Ascending aorta (tissue), 2 donors: ENCODE measurements around the gene SRPK2. TPM values are rescaled to one million over a fixed set of nuclear protein-coding genes. Genes with fewer than 3 reads are reported as not detected.

ENCODE experiments used
- DNase-seq, 2 donors: peaks; one replicate each; pipeline ENCODE4 v3.0.0-alpha.2; 2019; ENCODE audit warnings: low spot score in 2 of 2
- H3K27ac ChIP-seq, 2 donors: fragments of 200-600 bp; sonication (generic); one replicate each; pipeline ENCODE4 v1.5.1; 2016 to 2017; ENCODE audit warnings: mild to moderate bottlenecking in 1 of 2
- H3K27me3 ChIP-seq: fragments of 200-600 bp; sonication (generic); one replicate; pipeline ENCODE4 v1.5.1; 2017
- H3K36me3 ChIP-seq, 2 donors: fragments of 200-600 bp; sonication (generic); one replicate each; pipeline ENCODE4 v1.5.1; 2016
- H3K4me1 ChIP-seq, 2 donors: fragments of 200-600 bp; sonication (generic); one replicate each; pipeline ENCODE4 v1.5.1; 2016 to 2017; ENCODE audit warnings: mild to moderate bottlenecking in 1 of 2
- H3K4me3 ChIP-seq, 2 donors: fragments of 200-600 bp; sonication (generic); one replicate each; pipeline ENCODE4 v1.5.1; 2016 to 2017; ENCODE audit warnings: mild to moderate bottlenecking in 1 of 2
- H3K9me3 ChIP-seq, 2 donors: fragments of 200-600 bp; sonication (generic); one replicate each; pipeline ENCODE4 v1.5.1; 2016
- intact Hi-C: fragments of 100-400 bp; cut with DNase I; formaldehyde crosslinking; loops from one replicate; pipeline ENCODE4 v1.15.1; 2023
- total RNA-seq: library from RNA; depleted of rRNA; stranded (reverse); fragments of >200 nt; gene quantifications from one replicate; pipeline ENCODE4 v1.1.0, GENCODE V29; 2016
- TF ChIP-seq, protein P1 (sequence below), 3 experiments: fragments of 200-600 bp in 2 of 3; fragments of 450-650 bp in 1 of 3; sonication (generic) in 2 of 3; IDR thresholded peaks; one replicate each; pipeline ENCODE4 v1.5.1; 2016 to 2019; ENCODE audit warnings: antibody characterized with exemption in 3 of 3, mild to moderate bottlenecking in 1 of 3, moderate library complexity in 1 of 3

Gene SRPK2
- total RNA-seq, 1 donor from 2014 or later, result 26.2 TPM

- TF ChIP-seq, protein P1, sequence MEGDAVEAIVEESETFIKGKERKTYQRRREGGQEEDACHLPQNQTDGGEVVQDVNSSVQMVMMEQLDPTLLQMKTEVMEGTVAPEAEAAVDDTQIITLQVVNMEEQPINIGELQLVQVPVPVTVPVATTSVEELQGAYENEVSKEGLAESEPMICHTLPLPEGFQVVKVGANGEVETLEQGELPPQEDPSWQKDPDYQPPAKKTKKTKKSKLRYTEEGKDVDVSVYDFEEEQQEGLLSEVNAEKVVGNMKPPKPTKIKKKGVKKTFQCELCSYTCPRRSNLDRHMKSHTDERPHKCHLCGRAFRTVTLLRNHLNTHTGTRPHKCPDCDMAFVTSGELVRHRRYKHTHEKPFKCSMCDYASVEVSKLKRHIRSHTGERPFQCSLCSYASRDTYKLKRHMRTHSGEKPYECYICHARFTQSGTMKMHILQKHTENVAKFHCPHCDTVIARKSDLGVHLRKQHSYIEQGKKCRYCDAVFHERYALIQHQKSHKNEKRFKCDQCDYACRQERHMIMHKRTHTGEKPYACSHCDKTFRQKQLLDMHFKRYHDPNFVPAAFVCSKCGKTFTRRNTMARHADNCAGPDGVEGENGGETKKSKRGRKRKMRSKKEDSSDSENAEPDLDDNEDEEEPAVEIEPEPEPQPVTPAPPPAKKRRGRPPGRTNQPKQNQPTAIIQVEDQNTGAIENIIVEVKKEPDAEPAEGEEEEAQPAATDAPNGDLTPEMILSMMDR (IDR thresholded peaks at IDR 0.05), result no peak
- H3K27ac ChIP-seq, result no peak overlapping the region
- intact Hi-C loops, result no loop called here
- peaks cover 25 to 26% of the 10 kb centered on the region in 2 donors for H3K36me3 ChIP-seq
- DNase-seq, result no peak
- no peaks in the 10 kb centered on the region for H3K4me1 ChIP-seq
- H3K4me3 ChIP-seq, result no peak overlapping the region
- no peaks in the 10 kb centered on the region for H3K9me3 ChIP-seq
- no peaks in the 10 kb centered on the region for H3K27me3 ChIP-seq
Observed at GRCh38 chr7:105164751-105165150, 224.0 kb downstream of the SRPK2 start.

GRCh38 chr7:105163718-105164117, 225.0 kb downstream of the SRPK2 start:
- peaks cover 25 to 26% of the 10 kb centered on the region in 2 donors for H3K36me3 ChIP-seq
- no peaks in the 10 kb centered on the region for H3K27me3 ChIP-seq
- intact Hi-C loops, result no loop called here
- H3K9me3 ChIP-seq, result no peaks in the 10 kb centered on the region
- no peak for DNase-seq
- no peaks in the 10 kb centered on the region for H3K4me1 ChIP-seq
- H3K27ac ChIP-seq, result no peak overlapping the region
- TF ChIP-seq, protein P1 (IDR thresholded peaks at IDR 0.05), result no peak
- no peak overlapping the region for H3K4me3 ChIP-seq

GRCh38 chr7:105161366-105161765, 227.4 kb downstream of the SRPK2 start:
- TF ChIP-seq, protein P1 (IDR thresholded peaks at IDR 0.05), result no peak
- no peaks in the 10 kb centered on the region for H3K9me3 ChIP-seq
- intact Hi-C loops, result no loop called here
- H3K4me1 ChIP-seq, result no peaks in the 10 kb centered on the region
- DNase-seq, result no peak
- H3K27me3 ChIP-seq, result no peaks in the 10 kb centered on the region
- H3K27ac ChIP-seq, result no peak overlapping the region
- H3K36me3 ChIP-seq, result peaks cover 10 to 14% of the 10 kb centered on the region in 2 donors
- H3K4me3 ChIP-seq, result no peak overlapping the region

GRCh38 chr7:105157278-105157677, 231.4 kb downstream of the SRPK2 start:
- Histone ChIP-seq H3K9me3 (no peaks in the 10 kb centered on the region), H3K4me3 (no peak overlapping the region), H3K4me1 (no peaks in the 10 kb centered on the region), H3K27me3 (no peaks in the 10 kb centered on the region), H3K27ac (no peak overlapping the region), H3K36me3 (no peaks in the 10 kb centered on the region)
- intact Hi-C loops, result no loop called here
- TF ChIP-seq, protein P1 (IDR thresholded peaks at IDR 0.05), result no peak
- no peak for DNase-seq

GRCh38 chr7:105156731-105157130, 232.0 kb downstream of the SRPK2 start:
- Histone ChIP-seq H3K36me3 (no peaks in the 10 kb centered on the region), H3K9me3 (no peaks in the 10 kb centered on the region), H3K27me3 (no peaks in the 10 kb centered on the region), H3K4me3 (no peak overlapping the region), H3K4me1 (no peaks in the 10 kb centered on the region), H3K27ac (no peak overlapping the region)
- intact Hi-C loops, result no loop called here
- DNase-seq, result no peak
- TF ChIP-seq, protein P1 (IDR thresholded peaks at IDR 0.05), result no peak

DNA sequence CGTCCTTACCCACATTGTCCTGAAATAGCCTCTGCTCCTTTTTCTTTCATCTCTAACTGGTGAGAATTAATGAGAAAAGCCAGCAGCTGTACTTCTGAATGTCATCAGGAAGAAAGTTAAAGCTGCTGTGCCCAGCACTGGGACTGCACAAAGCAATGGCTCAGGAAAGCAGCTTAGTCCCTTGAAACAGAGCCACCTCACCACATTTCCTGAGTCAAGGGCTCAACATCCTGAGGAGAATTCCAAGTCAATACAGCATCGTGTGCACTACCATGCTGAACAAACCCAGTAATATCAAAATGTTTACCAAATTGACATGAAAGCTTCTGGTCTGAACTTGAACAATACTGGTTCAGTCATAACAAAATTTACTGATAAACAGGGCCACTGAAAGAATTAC, 234.6 kb downstream of the SRPK2 start:
- Histone ChIP-seq H3K4me1 (no peaks in the 10 kb centered on the region), H3K36me3 (no peaks in the 10 kb centered on the region), H3K9me3 (no peaks in the 10 kb centered on the region), H3K27ac (no peak overlapping the region), H3K4me3 (no peak overlapping the region), H3K27me3 (no peaks in the 10 kb centered on the region)
- intact Hi-C loops, result no loop called here
- no peak for DNase-seq
- TF ChIP-seq, protein P1 (IDR thresholded peaks at IDR 0.05), result no peak
